HG03095 (cell line): ENCODE measurements around the gene MCM7.
"Not testable (repeated sequence)": the region's sequence is repeated elsewhere in the genome, so short reads cannot be mapped to it uniquely, and the experiment has no call there.

Source experiments
- ATAC-seq: cut with Tn5 transposase; IDR thresholded peaks from one replicate; pipeline ENCODE4 v1.9.1; 2021; ENCODE audit warnings: moderate library complexity; ENCODE audit not compliant: unreplicated experiment

The MCM7 gene

GRCh38 chr7:100101016-100101862, at the start of gene MCM7, which contains the start of gene AP4M1:
Gene MCM7, minus strand, starts transcription at chr7:100101397. Its CDS starts 103 bp downstream, at chr7:100101294.
Gene AP4M1, plus strand, starts transcription at chr7:100101643. Its CDS starts 72 bp downstream, at chr7:100101715.
- peak; percentile 76 for ATAC-seq

- ATAC-seq = peak; percentile 96
These were observed 47.5 kb upstream of the MCM7 start, which contains the start of gene LAMTOR4 for GRCh38 chr7:100148559-100149328. Gene LAMTOR4, plus strand, starts transcription at chr7:100148918. Its CDS starts 55 bp downstream, at chr7:100148973.

- no peak for ATAC-seq
These were observed 47.0 kb upstream of the MCM7 start for GRCh38 chr7:100148225-100148558.

DNA sequence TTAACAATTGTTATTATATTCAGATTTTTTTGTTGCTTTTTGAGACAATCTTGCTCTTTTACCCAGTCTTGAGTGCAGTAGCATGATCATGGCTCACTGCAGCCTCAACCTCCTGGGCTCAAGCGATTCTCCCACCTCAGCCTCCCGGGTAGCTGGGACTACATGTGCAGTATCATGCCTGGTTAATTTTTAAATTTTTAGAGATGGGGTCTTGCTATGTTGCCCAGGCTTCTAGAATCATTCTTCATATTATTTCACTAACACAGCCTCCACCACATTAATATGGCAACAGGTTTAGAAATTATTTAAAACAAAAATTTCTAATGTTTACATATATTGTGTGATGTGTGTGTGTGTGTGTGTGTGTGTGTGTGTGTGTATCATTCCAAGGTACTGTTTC, 46.1 kb upstream of the MCM7 start:
- ATAC-seq = no peak

DNA sequence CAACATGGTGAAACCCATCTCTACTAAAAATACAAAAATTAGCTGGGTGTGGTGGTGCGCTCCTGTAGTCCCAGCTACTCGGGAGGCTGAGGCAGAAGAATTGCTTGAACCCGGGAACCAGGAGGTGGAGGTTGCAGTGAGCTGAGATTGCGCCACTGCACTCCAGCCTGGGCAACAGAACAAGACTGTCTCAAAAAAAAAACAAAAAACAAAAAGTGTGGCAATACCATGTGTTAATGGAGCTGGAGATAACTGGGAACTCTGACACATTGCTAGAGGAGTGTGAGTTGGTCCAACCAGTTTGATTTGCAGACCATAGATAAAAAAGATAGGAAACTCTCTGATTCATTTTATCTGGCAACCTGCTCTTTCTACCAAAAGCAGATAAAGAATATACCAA, 45.2 kb upstream of the MCM7 start:
- ATAC-seq = not testable (repeated sequence)

- ATAC-seq = no peak
These were observed 41.3 kb upstream of the MCM7 start for GRCh38 chr7:100142461-100142860.

- no peak for ATAC-seq
These were observed 40.4 kb upstream of the MCM7 start for GRCh38 chr7:100141555-100141949.

DNA sequence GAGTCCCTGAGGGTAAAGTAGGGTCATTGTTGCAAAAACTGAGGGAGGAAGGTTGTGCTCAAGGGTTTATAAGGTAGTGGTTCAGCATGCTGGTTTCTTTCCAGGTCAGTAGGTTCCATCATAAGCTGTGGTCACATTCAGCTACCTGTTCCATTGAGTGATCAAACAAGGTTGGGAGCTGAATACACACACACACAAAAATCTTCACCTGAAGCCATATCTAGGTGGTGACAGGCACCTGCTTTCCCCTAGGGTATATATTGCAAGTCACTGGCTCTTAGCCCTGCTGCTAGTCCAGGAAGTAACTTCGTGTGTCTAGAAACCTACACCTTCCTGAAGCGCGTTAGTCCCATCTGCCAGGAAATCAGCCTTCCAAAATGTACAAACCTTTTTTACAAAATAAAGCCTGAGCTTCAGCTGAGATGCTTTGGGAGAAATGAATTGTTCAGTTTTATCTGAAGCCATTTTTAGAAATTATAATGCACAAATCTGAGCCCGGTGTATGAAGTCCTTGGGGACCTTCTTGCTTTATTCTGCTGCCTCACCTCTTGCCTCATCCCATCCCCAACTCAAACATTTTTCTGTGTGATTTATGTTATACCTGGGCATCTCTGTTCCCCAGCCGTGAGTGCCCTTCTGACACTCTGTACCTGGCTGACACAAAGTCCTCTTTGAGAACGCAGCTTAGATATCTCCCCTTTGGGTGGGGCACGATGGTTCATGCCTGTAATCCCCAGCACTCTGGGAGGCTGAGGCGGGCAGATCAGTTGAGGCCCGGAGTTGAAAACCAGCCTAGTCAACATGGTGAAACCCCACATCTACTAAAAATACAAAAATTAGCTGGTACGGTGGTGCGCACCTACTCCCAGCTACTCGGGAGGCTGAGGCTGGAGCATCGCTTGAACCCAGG, 36.9 kb upstream of the MCM7 start:
- no peak for ATAC-seq

- peak; percentile 62 for ATAC-seq
These were observed 31.5 kb upstream of the MCM7 start for GRCh38 chr7:100132697-100133151.

DNA sequence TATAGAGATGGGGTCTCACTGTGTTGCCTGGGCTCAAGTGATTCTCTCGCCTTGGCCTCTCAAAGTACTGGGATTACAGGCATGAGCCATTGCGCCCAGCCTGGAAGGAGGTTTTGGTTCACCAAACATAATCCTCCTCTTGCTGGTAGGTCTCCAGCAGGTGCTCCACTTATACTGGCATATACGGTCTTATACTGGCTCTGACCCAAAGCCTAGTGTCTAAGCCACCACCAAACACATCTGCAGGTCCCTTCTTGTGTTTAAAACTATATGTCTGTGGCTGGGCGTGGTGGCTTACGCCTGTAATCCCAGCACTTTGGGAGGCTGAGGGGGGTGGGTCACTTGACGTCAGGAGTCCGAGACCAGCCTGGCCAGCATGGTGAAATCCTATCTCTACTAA, 30.9 kb upstream of the MCM7 start:
- no peak for ATAC-seq

DNA sequence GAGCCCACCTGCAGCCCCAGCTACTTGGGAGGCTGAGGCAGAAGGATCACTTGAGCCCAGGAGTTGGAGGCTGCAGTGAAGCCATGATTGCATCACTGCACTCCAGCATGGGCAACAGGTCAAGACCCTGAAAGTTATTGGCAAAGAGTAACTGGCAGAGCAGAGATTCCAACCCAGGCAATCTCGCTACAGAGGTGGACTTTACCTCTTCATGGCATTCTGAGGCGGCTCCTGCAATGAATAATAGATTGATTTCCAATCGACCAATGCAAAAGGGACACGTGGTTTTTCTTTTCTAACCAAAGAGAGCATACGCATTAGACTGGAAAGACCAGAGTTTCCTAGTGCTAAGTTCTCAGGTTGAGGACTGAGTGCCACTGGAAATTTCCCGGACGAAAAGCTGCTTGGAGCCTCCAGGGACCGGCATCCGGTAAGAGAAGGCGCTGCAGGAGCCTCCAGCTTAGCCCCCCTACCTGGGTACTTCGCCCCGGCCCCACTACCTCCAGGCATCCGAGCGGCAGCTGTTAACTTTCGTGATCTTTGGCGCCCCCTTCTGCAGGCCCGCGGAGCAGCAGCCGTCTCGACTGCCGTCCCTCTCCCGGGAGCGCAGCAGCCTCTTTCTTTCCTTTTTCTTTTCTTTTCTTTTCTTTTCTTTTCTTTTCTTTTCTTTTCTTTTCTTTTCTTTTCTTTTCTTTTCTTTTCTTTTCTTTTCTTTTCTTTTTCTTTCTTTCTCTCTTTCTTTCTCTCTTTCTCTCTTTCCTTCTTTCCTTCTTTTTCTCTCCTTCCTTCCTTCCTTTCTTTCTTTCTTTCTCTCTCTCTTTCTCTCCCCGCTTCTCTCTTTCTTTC, 29.6 kb upstream of the MCM7 start:
- ATAC-seq = no peak

- ATAC-seq = not testable (repeated sequence)
These were observed 29.0 kb upstream of the MCM7 start for GRCh38 chr7:100130220-100130607.

DNA sequence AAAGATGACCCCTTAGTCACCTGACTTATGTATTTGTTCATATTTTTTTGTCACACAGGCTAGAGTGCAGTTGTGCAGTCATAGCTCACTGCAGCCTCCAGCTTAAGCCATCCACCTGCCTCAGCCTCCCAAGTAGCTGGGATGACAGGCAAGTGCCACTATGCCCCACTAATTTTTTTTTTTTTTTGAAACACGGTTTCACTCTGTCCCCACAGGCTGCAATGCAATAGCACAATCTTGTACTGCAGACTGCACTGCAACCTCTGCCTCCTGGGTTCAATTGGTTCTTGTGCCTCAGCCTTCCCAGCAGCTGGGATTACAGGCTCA, 27.4 kb upstream of the MCM7 start:
- ATAC-seq = no peak

- no peak for ATAC-seq
These were observed 26.9 kb upstream of the MCM7 start for GRCh38 chr7:100127866-100128636.

DNA sequence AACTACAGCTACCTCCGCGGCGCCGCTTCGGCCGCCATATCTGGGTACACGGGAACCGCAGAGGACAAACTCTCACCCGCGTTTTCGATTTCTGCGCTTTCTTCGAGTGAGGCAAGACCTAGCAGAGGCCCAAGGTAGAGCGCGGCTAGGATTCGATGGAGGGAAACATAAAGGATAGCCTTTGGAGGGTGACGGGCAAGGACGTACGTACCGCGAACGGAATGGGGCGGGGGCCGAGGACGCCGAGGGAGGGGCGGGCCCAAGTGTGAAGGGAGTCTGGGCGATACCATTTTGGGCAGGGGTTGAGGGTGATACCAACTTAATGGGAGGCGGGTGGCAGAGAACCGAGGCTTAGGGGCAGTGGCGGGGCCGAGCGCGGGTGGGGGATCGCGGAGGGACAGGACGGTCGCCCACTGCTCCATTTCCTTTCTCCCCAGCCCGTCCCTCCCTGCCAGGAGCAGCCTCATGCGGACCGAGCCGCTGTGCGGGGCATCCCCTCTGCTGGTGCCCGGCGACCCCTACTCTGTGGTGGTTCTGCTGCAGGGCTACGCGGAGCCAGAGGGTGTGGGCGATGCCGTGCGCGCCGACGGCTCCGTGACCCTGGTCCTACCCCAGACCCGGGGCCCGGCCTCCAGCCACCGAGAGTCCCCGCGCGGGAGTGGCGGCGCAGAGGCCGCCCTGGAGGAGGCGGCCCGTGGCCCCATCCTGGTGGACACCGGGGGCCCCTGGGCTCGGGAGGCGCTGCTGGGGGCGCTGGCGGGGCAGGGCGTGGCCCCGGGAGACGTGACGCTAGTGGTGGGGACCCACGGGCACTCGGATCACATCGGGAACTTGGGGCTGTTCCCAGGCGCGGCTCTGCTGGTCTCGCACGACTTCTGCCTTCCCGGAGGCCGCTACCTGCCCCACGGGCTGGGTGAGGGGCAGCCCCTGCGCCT, 26.0 kb upstream of the MCM7 start, which contains the start of gene MBLAC1:
TSS of gene MBLAC1 (plus strand) at position 37 of the 935 bp plus-strand sequence. CDS start at position 466, 429 bp downstream.
- peak; percentile 57 for ATAC-seq

DNA sequence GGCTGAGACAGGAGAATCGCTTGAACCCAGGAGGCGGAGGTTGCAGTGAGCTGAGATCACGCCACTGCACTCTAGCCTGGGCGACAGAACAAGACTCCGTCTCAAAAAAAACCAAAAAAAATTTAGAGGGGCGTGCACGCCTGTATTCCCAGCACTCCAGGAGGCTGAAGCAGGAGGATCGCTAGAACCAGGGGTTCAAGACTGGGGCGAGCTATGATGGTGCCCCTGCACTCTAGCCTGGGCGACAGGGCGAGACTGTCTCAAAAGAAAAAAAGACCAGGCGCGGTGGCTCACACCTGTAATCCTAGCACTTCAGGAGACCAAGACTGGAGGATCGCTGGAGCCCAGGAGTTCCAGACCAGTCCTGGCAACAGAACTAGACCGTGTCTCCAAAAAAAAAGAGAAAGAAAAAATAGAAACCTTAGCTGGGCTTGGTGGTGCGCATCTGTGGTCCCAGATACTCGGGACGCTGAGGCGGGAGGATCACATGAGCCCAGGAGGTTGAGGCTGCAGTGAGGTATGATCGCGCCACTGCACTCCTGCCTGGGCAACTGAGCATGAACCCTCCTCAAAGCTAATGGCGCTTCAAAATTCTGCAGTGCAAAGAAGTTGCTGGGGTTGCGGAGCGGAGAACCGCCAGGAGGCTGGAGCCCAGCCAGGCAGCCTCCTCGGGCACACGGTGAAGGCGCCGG, 25.2 kb upstream of the MCM7 start:
- peak; percentile 13 for ATAC-seq
